GM12873 (cell line): ENCODE data around the gene AKT1.

Source experiments
- TF ChIP-seq, protein P1 (sequence below): IDR thresholded peaks from 2 replicates; pipeline ENCODE4 v1.5.1; 2012; ENCODE audit warnings: low read depth, mild to moderate bottlenecking, moderate library complexity, low read length, control low read depth; ENCODE audit not compliant: insufficient read depth; ENCODE audit errors: missing control alignments

The AKT1 gene

DNA sequence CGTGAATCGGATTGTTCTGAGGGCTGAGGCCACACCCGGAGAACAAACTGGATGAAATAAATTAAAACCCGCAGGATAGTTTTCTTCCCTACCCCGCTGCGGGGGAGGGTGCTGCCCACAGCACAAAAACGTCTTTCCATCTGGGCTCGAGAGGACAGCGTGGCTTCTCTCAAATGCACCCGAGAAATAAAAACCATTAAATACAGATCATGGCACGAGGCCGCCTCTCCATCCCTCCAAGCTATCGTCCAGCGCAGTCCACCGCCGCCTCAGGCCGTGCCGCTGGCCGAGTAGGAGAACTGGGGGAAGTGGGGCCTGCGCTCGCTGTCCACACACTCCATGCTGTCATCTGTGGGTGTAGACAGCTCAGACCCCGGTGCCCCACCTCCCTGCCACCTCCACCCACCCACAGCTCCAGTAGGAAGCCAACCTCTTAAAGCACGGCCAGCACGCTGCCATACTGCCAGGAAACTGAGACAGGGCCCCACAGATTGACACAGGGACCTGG, 25.4 kb downstream of the AKT1 start:
- TF ChIP-seq, protein P1, sequence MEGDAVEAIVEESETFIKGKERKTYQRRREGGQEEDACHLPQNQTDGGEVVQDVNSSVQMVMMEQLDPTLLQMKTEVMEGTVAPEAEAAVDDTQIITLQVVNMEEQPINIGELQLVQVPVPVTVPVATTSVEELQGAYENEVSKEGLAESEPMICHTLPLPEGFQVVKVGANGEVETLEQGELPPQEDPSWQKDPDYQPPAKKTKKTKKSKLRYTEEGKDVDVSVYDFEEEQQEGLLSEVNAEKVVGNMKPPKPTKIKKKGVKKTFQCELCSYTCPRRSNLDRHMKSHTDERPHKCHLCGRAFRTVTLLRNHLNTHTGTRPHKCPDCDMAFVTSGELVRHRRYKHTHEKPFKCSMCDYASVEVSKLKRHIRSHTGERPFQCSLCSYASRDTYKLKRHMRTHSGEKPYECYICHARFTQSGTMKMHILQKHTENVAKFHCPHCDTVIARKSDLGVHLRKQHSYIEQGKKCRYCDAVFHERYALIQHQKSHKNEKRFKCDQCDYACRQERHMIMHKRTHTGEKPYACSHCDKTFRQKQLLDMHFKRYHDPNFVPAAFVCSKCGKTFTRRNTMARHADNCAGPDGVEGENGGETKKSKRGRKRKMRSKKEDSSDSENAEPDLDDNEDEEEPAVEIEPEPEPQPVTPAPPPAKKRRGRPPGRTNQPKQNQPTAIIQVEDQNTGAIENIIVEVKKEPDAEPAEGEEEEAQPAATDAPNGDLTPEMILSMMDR, result no peak

DNA sequence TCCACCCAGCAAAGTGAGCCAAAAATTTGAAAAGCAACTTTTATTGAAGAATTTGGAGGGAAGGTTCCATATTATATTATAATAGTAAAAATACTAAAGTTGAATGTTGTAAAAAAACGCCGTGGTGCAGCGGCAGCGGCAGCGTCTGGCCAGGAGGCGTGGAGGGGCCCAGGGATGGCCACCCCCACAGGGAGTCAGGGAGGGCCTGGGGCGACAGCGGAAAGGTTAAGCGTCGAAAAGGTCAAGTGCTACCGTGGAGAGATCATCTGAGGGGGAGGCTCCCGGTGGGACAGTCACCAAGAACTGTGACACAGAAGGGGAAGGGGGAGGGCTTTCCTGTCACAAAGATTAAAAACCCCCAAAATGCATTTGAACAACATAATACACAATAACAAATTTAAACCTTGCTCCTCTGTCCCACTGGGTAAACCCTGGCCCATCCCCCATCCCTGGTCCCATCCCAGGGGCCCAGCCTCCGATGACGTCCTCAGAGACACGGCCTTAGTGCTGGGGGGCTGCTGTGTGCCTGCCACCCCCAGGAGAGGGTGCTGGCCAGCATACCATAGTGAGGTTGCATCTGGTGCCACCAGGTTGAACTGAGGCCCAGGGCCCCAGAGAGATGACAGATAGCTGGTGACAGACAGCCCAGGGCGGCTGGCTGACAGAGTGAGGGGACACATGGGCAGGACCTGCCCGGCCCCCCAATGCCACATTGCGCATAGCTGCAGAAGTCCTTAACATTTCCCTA, 26.1 kb downstream of the AKT1 start:
- TF ChIP-seq, protein P1, result no peak

DNA sequence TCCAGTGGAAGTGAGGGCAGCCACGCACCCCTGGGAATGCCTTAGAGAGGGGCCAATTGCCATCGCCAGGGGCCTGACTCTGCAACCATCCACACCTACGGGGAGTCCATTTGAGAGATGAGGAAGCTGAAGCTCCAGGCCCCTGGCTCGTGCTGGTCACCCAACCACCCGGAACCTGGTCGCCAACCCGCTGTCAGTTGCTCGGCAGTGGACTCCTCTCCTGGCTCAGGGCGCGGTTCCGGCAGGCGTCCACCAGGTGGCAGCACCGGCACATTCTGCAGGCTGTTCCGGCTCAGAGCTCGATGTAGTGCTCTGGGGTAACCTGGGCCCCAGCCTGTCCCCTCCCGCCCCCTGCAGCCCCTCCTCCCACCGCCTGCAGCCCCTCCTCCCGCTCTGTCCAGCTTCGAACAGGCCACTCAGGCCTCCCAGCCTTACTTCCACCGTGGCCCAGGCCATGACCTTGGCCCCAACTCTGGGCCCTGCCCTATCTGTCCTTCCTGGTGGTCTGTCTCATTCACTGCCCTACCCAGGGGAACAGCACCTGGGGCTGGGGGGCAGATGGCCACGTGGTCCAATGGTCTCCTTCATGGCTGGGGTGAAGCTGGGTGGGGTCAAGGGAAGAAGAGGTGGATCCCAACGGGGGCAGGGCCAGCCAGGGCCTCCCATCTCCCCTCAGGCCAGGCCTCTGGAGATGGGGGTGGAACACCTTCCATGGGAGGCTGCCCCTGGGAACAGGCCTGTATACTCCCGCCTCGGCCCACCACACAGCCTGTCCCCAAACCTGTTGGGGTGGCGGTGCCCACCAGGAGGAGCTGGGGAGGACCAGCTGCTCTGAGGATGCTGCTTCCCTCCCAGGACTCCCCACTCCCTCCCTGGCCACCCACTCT, 26.9 kb downstream of the AKT1 start:
- TF ChIP-seq, protein P1, result peak; percentile 93

DNA sequence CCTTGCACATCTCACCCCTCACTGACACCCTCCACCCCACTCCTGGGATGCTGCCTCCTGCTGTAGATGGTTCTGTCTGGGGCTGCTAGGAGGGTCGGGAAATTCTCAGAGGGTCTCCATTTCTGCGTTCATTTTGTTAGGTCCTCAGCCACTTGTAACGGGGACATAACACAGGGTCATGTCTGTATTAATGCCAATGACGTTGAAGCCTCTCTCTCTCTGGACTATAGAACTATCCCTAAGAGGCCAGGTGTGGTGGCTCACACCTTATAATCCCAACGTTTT, 28.0 kb downstream of the AKT1 start:
- TF ChIP-seq, protein P1, result no peak

- TF ChIP-seq, protein P1, result no peak
These were observed 28.5 kb downstream of the AKT1 start for GRCh38 chr14:104766863-104767633.

GRCh38 chr14:104766256-104766862, 29.2 kb downstream of the AKT1 start:
- TF ChIP-seq, protein P1, result no peak
